GM21515 (cell line): ENCODE results near the gene PIK3R6.

ENCODE experiments used
- ATAC-seq: cut with Tn5 transposase; IDR thresholded peaks from one replicate; pipeline ENCODE4 v1.9.1; 2021; ENCODE audit not compliant: unreplicated experiment

Gene PIK3R6

DNA sequence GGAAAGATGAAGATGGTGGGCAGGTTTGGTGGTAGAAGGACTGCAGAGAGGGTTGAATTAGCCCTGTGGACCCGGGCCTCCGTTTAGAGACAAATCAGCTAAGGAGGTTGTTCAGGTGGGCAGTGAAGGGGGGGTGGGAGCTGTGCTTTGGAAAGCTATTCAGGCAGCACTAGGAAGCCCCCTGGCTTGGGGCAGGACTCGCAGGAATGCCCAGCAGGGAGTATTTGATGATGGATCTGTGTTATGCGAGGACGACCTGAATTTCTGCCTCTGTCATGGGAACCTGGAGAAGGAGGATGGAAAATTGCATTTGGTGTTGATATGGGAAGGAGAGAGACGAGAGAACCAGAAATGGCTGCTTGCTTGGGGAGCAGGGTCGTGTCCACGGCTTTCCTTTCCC, 112.6 kb downstream of the PIK3R6 start:
- ATAC-seq: no peak

DNA sequence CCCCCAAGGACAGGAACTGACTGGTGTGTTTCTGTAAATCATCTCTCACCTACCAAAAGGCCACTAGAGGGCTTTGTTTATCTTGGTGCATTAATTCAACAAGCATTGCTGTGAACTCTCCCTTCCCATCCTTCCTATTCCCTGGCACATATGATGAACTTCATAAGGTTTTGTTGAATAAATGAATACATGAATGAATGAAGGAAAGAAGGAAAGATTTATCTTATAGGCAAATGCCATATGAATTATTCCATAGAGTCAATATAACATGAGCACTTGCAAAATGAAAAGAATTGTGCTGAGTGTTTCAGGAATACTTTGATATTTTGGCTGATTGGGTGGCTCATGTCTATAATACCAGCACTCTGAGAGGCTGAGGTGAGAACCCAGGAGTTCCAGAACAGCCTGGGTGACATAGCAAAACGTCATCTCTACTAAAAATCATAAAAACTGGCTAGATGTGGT, 113.5 kb downstream of the PIK3R6 start:
- ATAC-seq: no peak

DNA sequence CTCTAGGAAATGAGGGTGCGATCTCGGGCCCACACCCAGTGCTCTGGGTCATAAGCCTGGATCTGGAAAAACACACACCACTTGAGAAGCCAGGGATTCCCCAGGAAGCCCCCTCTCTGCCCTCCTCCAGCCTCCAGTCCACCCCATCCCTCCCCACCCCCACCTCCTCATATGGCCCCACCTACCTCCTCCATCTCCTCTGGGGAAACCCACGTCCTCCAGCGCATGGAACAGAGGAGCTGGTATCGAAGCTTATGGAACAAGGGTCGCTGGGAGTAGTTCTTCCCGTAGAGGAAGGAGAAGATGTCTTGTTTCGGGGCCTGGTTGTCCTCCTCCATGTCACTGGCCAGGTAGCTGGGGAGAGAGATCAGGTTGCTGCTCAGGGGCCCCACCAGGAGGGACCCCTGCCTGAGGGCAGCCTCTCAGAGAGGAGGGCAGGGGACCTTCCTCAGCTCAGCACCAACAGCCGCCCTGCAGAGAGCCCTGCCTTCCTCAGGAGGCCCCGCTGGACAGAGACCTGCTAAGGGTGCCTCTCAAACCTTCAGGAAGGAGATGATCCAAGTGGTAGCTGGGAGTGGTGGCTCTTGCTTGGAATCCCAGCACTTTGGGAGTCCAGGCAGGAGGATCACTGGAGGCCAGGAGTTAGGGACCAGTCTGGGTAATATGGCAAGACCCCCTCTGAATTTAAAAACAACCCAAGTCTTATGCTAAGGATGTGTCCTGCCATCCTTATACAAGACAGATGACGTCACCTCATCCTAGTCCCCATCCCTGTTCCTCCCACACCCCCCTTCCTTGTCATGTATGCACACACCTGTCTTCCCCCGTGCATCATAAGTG, 114.1 kb downstream of the PIK3R6 start:
- ATAC-seq: no peak
